Astrocyte of the spinal cord (primary cell): ENCODE data around the gene LCN10.
A peak's percentile ranks its signal among the peaks of the same experiment; 100 is the strongest.

ENCODE experiments used
- DNase-seq: peaks from one replicate; pipeline ENCODE4 v3.0.0; 2011; ENCODE audit warnings: low read depth, low spot score
- H3K4me3 ChIP-seq: 2 replicates; pipeline ENCODE4 v1.5.1; 2011; ENCODE audit warnings: low read depth, mild to moderate bottlenecking, low read length, moderate library complexity
- CTCF ChIP-seq: IDR thresholded peaks from 2 replicates; pipeline ENCODE4 v1.5.1; 2012; ENCODE audit warnings: low read depth, mild to moderate bottlenecking, low read length, inconsistent platforms
- in situ Hi-C: cut with HindIII; loops from 2 replicates; pipeline ENCODE4 v1.10.0; 2017; ENCODE audit warnings: low sequenced_read_pairs

LCN10 gene

GRCh38 chr9:136735812-136736480 is 6.8 kb downstream of the LCN10 start:
- in situ Hi-C loops = no loop called here
- DNase-seq = no peak
- TF ChIP-seq CTCF = no peak
- H3K4me3 ChIP-seq = no peak overlapping the region

- H3K4me3 ChIP-seq = no peak overlapping the region
- in situ Hi-C loops = no loop called here
- no peak for TF ChIP-seq CTCF
- DNase-seq = no peak
These were observed 7.8 kb downstream of the LCN10 start for GRCh38 chr9:136734837-136735496.

GRCh38 chr9:136733611-136734010 is 9.1 kb downstream of the LCN10 start:
- in situ Hi-C loops = no loop called here
- H3K4me3 ChIP-seq = no peak overlapping the region
- no peak for DNase-seq
- no peak for TF ChIP-seq CTCF

- no peak overlapping the region for H3K4me3 ChIP-seq
- TF ChIP-seq CTCF = no peak
- in situ Hi-C loops = no loop called here
- no peak for DNase-seq
These were observed 10.1 kb downstream of the LCN10 start for GRCh38 chr9:136732444-136733178.

- in situ Hi-C loops = no loop called here
- H3K4me3 ChIP-seq = no peak overlapping the region
- DNase-seq = no peak
- TF ChIP-seq CTCF = no peak
These were observed 12.8 kb downstream of the LCN10 start for GRCh38 chr9:136729926-136730325.

GRCh38 chr9:136729144-136729543 is 13.6 kb downstream of the LCN10 start:
- H3K4me3 ChIP-seq = peak overlapping the region; percentile 76
- in situ Hi-C loops = no loop called here

More at GRCh38 chr9:136729144-136729543, 13.6 kb downstream of the LCN10 start:
- no peak for TF ChIP-seq CTCF
- DNase-seq = no peak
